Stimulated activated CD4-positive, alpha-beta T cell treated with anti-CD3 and anti-CD28 coated beads, Interleukin-2, amount 100 ng/mL, for 24 hours (primary cell): Measurements from ENCODE around the gene MYH16.
A peak's percentile ranks its signal among the peaks of the same experiment; 100 is the strongest.
"Not testable (repeated sequence)": the region's sequence is repeated elsewhere in the genome, so short reads cannot be mapped to it uniquely, and the experiment has no call there.

Source experiments
- DNase-seq, 2 donors: peaks; one replicate each; pipeline ENCODE4 v3.0.0-alpha.2; 2020

MYH16 gene

GRCh38 chr7:99308461-99309074 lies 35.9 kb downstream of the MYH16 start:
- DNase-seq = no peak

DNA sequence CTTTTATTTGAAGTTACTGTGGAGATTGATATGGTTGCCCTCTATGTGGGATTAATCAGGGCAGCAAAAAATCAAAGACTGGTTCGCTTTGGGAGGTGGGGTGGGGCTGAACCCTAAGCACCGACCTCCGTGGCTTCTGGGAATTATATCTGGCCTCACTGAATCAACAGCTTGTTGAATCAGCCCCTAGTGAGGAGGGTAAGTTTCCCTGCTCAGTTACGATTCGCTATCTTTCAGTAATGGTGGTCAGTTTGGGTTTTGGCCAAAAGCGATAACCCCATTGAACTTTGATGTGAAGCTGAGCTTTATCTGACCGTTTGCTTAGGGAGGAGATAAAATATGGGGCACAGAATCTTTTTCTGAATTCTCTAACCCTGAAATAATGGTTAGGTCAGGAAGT lies 36.5 kb downstream of the MYH16 start:
- no peak for DNase-seq

GRCh38 chr7:99310004-99310403 lies 37.4 kb downstream of the MYH16 start:
- DNase-seq = no peak

- DNase-seq = no peak
Observed at GRCh38 chr7:99311702-99312101, 39.1 kb downstream of the MYH16 start.

- DNase-seq = peak; percentile 79 to 80
Observed at GRCh38 chr7:99312316-99313203, 39.9 kb downstream of the MYH16 start.

- DNase-seq = no peak
Observed at GRCh38 chr7:99313204-99313573, 40.5 kb downstream of the MYH16 start.

DNA sequence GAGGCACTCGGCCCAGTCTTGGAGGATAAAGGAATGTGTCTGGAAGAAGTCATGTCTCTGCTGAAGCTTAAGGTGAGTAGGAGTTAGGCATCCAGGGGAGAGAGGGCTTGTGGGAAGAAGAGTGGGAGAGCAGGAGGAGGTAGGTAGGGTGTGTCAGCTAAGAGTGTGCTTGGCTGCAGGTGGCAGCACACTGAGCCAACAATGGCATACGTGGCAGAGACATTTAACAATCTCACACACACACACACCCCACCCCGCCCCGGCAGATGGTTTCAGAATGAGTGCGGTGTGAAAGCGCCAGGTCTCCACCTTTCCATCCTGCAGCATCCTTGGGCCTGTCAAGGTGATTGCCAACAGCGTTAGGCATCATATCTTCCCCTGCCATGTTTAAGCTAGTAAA lies 41.9 kb downstream of the MYH16 start:
- peak; percentile 26 to 55 for DNase-seq

GRCh38 chr7:99320371-99320770 lies 47.7 kb downstream of the MYH16 start:
- DNase-seq = no peak

GRCh38 chr7:99322659-99323058 lies 50.0 kb downstream of the MYH16 start:
- not testable (repeated sequence) for DNase-seq

GRCh38 chr7:99324559-99324958 lies 51.9 kb downstream of the MYH16 start:
- no peak for DNase-seq

GRCh38 chr7:99325001-99325493 lies 52.4 kb downstream of the MYH16 start:
- DNase-seq = no peak

GRCh38 chr7:99325592-99326407 lies 53.2 kb downstream of the MYH16 start, which contains the start of gene ARPC1A:
ARPC1A (plus strand) TSS chr7:99325898; CDS start chr7:99333354, 7,456 bp downstream.
- DNase-seq = peak; percentile 91 to 92

GRCh38 chr7:99326408-99326782 lies 53.8 kb downstream of the MYH16 start:
- no peak for DNase-seq

GRCh38 chr7:99330314-99330961 lies 57.8 kb downstream of the MYH16 start:
- not testable (repeated sequence) for DNase-seq

- no peak for DNase-seq
Observed at GRCh38 chr7:99331002-99331401, 58.4 kb downstream of the MYH16 start.

DNA sequence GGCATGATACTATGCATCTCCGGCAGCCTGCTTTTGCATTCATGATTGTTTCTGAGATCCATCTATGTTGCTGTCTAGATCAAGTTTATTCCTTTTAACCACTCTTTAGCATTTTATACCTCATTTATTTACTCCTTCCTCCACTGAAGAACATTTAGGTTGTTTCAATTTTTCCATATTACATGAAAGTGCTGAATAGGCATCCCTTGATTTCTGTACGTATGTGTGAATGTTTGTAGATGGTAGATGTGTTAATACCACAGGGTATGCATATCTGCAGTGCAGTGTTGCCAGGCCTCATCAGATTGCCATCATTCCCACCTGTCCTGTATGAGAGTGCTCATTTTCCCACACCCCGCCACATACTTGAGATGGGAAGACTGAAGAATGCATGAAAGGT lies 67.0 kb downstream of the MYH16 start:
- DNase-seq = no peak

DNA sequence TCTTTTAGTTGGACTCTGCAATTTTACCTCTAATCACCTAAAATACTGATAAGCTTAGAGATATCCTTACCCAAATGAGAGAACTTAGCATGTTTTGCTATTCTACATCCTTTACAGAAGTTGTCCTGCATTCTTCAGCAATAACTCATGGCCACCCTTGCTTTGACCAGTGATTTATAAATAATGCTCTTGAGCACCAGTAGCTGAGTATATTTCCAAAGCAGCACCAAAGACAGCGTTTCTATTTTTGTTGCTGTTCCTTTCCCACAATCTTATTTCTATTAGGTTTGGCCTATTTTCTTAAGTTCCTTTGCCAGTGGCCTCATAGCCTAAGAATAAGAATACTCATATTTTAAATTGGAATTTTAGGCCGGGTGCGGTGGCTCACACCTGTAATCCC lies 68.0 kb downstream of the MYH16 start:
- DNase-seq = no peak

DNA sequence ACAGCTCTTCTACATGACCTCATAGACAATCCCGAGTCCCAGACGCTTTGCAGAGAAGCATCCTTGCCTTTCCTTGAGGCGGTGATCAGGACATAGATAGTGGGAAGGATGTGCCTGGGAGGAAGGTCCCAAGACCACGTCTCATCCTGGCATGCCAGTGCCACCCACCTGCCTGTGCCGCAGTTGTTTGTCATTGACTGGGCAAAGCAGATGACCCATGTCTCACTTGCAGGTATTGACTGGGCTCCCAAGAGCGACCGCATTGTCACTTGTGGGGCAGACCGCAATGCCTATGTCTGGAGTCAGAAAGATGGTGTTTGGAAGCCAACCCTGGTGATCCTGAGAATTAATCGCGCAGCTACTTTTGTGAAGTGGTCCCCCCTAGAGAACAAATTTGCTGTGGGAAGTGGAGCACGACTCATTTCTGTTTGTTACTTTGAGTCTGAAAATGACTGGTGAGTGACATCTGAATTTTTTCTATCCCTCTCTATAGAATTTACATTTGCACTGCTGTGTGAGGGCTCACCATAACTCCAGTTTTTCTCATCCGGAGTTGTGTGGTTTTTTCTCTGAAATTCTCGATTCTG lies 71.5 kb downstream of the MYH16 start:
- DNase-seq = no peak

DNA sequence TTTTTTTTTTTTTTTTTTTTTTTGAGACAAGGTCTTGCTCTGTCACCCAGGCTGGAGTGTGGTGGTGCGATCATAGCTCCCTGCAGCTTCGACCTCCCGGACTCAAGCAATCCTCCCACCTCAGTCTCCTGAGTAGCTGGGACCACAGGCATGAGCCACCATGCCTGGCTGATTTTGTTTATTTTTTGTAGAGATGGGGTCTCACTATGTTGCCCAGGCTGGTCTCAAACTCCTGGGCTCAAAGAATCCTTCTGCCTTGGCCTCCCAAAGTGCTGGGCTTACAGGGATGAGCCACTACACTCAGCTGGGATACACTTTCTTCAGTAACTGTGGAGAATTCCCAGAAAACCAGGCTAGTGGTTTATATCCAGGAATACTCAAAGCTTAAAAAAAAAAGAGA lies 78.0 kb downstream of the MYH16 start:
- DNase-seq = not testable (repeated sequence)

GRCh38 chr7:99352247-99352646 lies 79.6 kb downstream of the MYH16 start:
- no peak for DNase-seq

- no peak for DNase-seq
Observed at GRCh38 chr7:99355098-99355497, 82.5 kb downstream of the MYH16 start.
